ENCODE measurements around the gene BMP6. TPM values are rescaled to one million over a fixed set of nuclear protein-coding genes. Genes with fewer than 3 reads are reported as not detected.

Gene BMP6
- total RNA-seq, 4 donors from 2014 or later, result 1.7 to 8.3 (median 3.3) TPM

DNA sequence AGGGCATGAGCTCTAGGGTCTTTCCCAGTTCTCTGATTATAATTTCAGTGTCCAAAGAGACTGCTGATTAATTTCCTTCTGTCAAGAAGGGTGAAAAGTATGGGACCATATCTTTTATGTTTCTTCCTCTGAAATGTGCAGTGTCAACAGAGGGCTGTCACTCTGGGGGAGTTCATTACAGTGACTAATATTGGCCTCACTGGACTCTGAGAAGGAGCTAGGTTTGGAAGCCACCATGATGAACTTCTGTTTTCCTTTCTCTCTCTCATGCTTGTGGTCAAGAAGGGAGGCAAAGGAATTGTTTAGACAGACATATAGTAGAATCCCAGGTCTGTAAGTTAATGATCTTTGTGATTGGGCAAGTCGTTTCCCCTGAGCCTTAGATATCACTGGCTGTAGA is 41.8 kb upstream of the BMP6 start:
- Histone ChIP-seq H3K9me3 (no peaks in the 10 kb centered on the region), H3K4me3 (no peak overlapping the region), H3K36me3 (no peaks in the 10 kb centered on the region), H3K27ac (no peak overlapping the region), H3K27me3 (peaks cover 0 to 2% (median 2%) of the 10 kb centered on the region in 3 donors), H3K4me1 (no peaks in the 10 kb centered on the region)
- intact Hi-C loops (cut with DNase I; ENCODE audit: low total_unique reads) (no loop called here), in situ Hi-C loops (cut with MboI; ENCODE audit: low sequenced_read_pairs in 4 of 4) (no loop called here)
- no peak for DNase-seq
- ATAC-seq, result no peak
- no peak for TF ChIP-seq POLR2A (IDR thresholded peaks at IDR 0.05)
- no peak for TF ChIP-seq CTCF (IDR thresholded peaks at IDR 0.05 in 4 of 5, conservative IDR thresholded peaks at IDR 0.05 in 1 of 5)

DNA sequence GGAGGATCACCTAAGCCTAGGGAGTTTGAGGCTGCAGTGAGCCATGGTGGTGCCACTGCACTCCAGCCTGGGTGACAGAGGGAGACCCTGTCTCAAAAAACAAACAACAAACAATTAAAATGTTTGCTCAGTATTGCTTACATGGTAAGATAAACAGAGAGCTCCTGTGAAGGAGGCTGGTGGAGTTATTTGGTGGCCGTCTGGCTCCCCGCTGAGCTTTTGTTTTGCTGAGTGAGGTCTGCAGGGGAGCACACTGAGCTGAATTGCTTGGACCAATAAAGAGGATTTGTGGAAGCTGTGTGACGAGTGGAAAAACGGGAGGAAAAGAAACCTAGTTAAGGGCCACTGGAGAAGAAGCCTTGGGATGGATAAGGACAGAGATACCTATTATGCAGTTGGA is 41.1 kb upstream of the BMP6 start:
- Histone ChIP-seq H3K27me3 (no peaks in the 10 kb centered on the region), H3K4me3 (no peak overlapping the region), H3K27ac (no peak overlapping the region), H3K9me3 (no peaks in the 10 kb centered on the region), H3K36me3 (no peaks in the 10 kb centered on the region), H3K4me1 (no peaks in the 10 kb centered on the region)
- TF ChIP-seq POLR2A (IDR thresholded peaks at IDR 0.05), result no peak
- no peak for TF ChIP-seq CTCF (IDR thresholded peaks at IDR 0.05 in 4 of 5, conservative IDR thresholded peaks at IDR 0.05 in 1 of 5)
- DNase-seq, result no peak
- no peak for ATAC-seq
- in situ Hi-C loops (cut with MboI; ENCODE audit: low sequenced_read_pairs in 4 of 4) (no loop called here), intact Hi-C loops (cut with DNase I; ENCODE audit: low total_unique reads) (no loop called here)

DNA sequence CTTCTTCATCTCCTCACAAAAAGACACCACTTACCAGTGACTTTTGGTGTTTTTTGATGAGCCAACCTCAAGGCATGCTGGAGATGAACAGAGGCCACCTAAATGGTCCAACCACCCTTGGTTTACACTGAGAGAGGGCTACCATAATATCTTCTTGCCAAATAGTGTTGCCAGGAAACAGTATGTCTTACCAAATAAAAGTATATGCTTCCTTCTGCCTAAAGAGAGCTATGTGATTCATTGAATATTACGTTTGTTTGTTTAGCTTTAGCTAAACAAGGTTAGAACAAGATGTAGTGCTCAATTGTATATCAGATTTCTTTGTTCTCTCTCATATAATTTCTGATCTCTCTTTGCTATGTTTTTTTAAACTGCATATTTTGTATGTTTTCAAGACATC is 40.6 kb upstream of the BMP6 start:
- H3K27ac ChIP-seq, result no peak overlapping the region
- intact Hi-C loops (cut with DNase I; ENCODE audit: low total_unique reads), result no loop called here
- no peak overlapping the region for H3K4me3 ChIP-seq
- DNase-seq (no peak), ATAC-seq (no peak)
- no peaks in the 10 kb centered on the region for H3K4me1 ChIP-seq
- H3K36me3 ChIP-seq, result no peaks in the 10 kb centered on the region
- no peaks in the 10 kb centered on the region for H3K27me3 ChIP-seq
- TF ChIP-seq POLR2A (IDR thresholded peaks at IDR 0.05), result no peak
- TF ChIP-seq CTCF (IDR thresholded peaks at IDR 0.05 in 4 of 5, conservative IDR thresholded peaks at IDR 0.05 in 1 of 5), result no peak
- in situ Hi-C loops (cut with MboI; ENCODE audit: low sequenced_read_pairs in 4 of 4), result no loop called here
- H3K9me3 ChIP-seq, result no peaks in the 10 kb centered on the region

GRCh38 chr6:7687145-7688111 is 38.5 kb upstream of the BMP6 start:
- Histone ChIP-seq H3K36me3 (no peaks in the 10 kb centered on the region), H3K9me3 (no peaks in the 10 kb centered on the region), H3K27me3 (no peaks in the 10 kb centered on the region), H3K4me3 (no peak overlapping the region), H3K4me1 (no peaks in the 10 kb centered on the region), H3K27ac (no peak overlapping the region)
- intact Hi-C loops (cut with DNase I; ENCODE audit: low total_unique reads) (no loop called here), in situ Hi-C loops (cut with MboI; ENCODE audit: low sequenced_read_pairs in 4 of 4) (no loop called here)
- ATAC-seq (no peak), DNase-seq (no peak)
- TF ChIP-seq POLR2A (IDR thresholded peaks at IDR 0.05) (no peak), CTCF (IDR thresholded peaks at IDR 0.05 in 4 of 5, conservative IDR thresholded peaks at IDR 0.05 in 1 of 5) (no peak)

Measured in gastrocnemius medialis (tissue), 4 donors.